Gastrocnemius medialis (tissue), 4 donors: Measurements from ENCODE around the gene GPR139.

ENCODE experiments used
- CTCF ChIP-seq, 5 experiments: fragments of 450-650 bp in 3 of 5; fragments of 200-600 bp in 2 of 5; sonication (generic) in 2 of 5; IDR thresholded peaks in 4 of 5; conservative IDR thresholded peaks in 1 of 5; 1 replicate in 4 of 5; 2 replicates in 1 of 5; pipeline ENCODE4 v1.5.1; 2016 to 2019; ENCODE audit warnings: antibody characterized with exemption in 5 of 5, mild to moderate bottlenecking in 3 of 5, moderate library complexity in 3 of 5
- POLR2A ChIP-seq, 2 donors: fragments of 450-650 bp; IDR thresholded peaks; one replicate each; pipeline ENCODE4 v1.6.1; 2017; ENCODE audit warnings: antibody characterized with exemption in 2 of 2, mild to moderate bottlenecking in 2 of 2, moderate library complexity in 2 of 2

- TF ChIP-seq CTCF (IDR thresholded peaks at IDR 0.05 in 4 of 5, conservative IDR thresholded peaks at IDR 0.05 in 1 of 5) (no peak), POLR2A (IDR thresholded peaks at IDR 0.05) (no peak)
These were observed 76.4 kb downstream of the GPR139 start for GRCh38 chr16:19997264-19997663.
